Measurements from ENCODE around the gene HMGXB3. TPM values are rescaled to one million over a fixed set of nuclear protein-coding genes. Genes with fewer than 3 reads are reported as not detected.

HMGXB3 gene
- total and polyA plus RNA-seq, 5 donors from 2014 or later: 11.0 to 51.5 (median 12.7) TPM

GRCh38 chr5:149995385-149996204 is 4.9 kb upstream of the HMGXB3 start:
- Mint-ChIP-seq H3K4me1 (peaks cover 10 to 17% (median 15%) of the 10 kb centered on the region in 4 donors), H3K27ac (no peak overlapping the region), H3K36me3 (peaks cover 10% of the 10 kb centered on the region), H3K4me3 (no peak overlapping the region), H3K27me3 (no peaks in the 10 kb centered on the region), H3K9me3 (no peaks in the 10 kb centered on the region)
- Histone ChIP-seq H3K27me3 (ENCODE audit: control insufficient read depth, insufficient read depth, low read length) (no peaks in the 10 kb centered on the region), H3K27ac (ENCODE audit: insufficient read depth, low read length, poor library complexity, severe bottlenecking) (no peak overlapping the region), H3K9me3 (ENCODE audit: control insufficient read depth in 2 of 2, low read length in 2 of 2) (no peaks in the 10 kb centered on the region), H3K36me3 (ENCODE audit: control insufficient read depth, insufficient read depth, low read length) (no peaks in the 10 kb centered on the region), H3K4me3 (ENCODE audit: low read depth, low read length) (no peak overlapping the region), H3K4me1 (ENCODE audit: control insufficient read depth, insufficient read depth, low read length, poor library complexity, severe bottlenecking) (peaks cover 6% of the 10 kb centered on the region)
- ATAC-seq (ENCODE audit: low read depth in 2 of 2) (no peak), DNase-seq (no peak)

DNA sequence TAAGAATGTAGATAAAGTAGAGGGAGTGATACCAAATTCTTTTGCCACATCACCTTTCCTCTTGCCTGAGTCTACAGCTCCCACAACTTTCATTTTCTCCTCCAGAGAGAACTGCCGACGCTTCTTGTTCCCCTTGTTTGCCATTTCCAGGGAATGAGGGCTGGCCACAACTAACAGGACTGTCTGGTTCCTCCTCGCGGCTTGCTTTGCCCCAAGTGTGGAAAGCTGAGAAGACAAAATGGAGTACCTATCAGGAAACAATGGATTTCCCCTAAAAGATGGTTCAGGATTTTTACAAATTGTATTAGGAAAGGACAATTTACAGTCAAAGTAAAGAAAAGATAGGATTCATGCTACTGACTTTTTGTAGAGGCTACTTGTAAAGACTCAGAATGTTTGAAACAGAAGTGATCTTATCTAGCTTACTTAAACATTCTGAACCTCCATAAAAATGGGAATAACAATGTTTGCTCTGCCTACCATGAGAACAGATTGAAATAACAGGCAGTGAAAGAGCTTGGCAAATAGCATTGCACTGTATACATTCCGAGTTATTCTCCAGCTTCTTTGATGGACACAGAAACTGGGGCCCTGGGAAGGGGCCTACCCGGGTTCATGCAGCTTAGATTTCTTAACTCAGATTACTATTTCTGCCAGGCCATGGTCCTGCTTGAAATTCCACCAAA is 4.2 kb upstream of the HMGXB3 start:
- peaks cover 9 to 16% (median 15%) of the 10 kb centered on the region in 4 donors for H3K4me1 Mint-ChIP-seq
- H3K27me3 Mint-ChIP-seq: peaks cover under 1% of the 10 kb centered on the region
- H3K27me3 ChIP-seq (ENCODE audit: control insufficient read depth, insufficient read depth, low read length): no peaks in the 10 kb centered on the region
- no peaks in the 10 kb centered on the region for H3K9me3 Mint-ChIP-seq
- H3K36me3 ChIP-seq (ENCODE audit: control insufficient read depth, insufficient read depth, low read length): no peaks in the 10 kb centered on the region
- no peaks in the 10 kb centered on the region for H3K9me3 ChIP-seq (ENCODE audit: control insufficient read depth in 2 of 2, low read length in 2 of 2)
- H3K27ac Mint-ChIP-seq: no peak overlapping the region
- no peak overlapping the region for H3K4me3 ChIP-seq (ENCODE audit: low read depth, low read length)
- peaks cover 10% of the 10 kb centered on the region for H3K36me3 Mint-ChIP-seq
- DNase-seq (no peak), ATAC-seq (ENCODE audit: low read depth in 2 of 2) (no peak)
- H3K4me3 Mint-ChIP-seq: peak overlapping the region in 1 of 4 donors; percentile 17
- H3K27ac ChIP-seq (ENCODE audit: insufficient read depth, low read length, poor library complexity, severe bottlenecking): no peak overlapping the region
- H3K4me1 ChIP-seq (ENCODE audit: control insufficient read depth, insufficient read depth, low read length, poor library complexity, severe bottlenecking): peaks cover 9% of the 10 kb centered on the region

DNA sequence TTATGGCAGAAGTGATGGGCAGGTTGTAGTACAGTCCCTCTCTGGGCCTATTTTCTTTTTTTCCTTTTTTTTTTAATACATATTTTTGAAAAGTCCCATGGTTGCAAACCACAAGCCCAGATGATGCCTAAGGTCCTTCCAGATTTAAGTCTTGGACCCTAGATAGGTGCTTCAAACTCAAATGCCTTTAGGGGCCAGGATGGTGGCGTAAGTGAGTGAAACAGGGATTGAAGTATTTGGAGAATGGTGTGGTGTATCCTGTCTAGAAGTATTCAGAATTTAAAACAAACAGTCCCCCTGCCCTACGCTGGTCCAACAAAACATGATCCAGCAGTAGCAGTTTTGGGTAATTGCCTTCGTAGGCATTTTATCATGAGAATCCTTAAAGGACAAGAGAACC is 2.3 kb upstream of the HMGXB3 start:
- no peak for DNase-seq
- Histone ChIP-seq H3K9me3 (ENCODE audit: control insufficient read depth in 2 of 2, low read length in 2 of 2) (no peaks in the 10 kb centered on the region), H3K27ac (ENCODE audit: insufficient read depth, low read length, poor library complexity, severe bottlenecking) (no peak overlapping the region), H3K4me3 (ENCODE audit: low read depth, low read length) (no peak overlapping the region), H3K4me1 (ENCODE audit: control insufficient read depth, insufficient read depth, low read length, poor library complexity, severe bottlenecking) (peaks cover 28% of the 10 kb centered on the region), H3K27me3 (ENCODE audit: control insufficient read depth, insufficient read depth, low read length) (no peaks in the 10 kb centered on the region), H3K36me3 (ENCODE audit: control insufficient read depth, insufficient read depth, low read length) (no peaks in the 10 kb centered on the region)
- peaks cover 21 to 34% (median 27%) of the 10 kb centered on the region in 4 donors for H3K4me1 Mint-ChIP-seq
- peaks cover 4% of the 10 kb centered on the region for H3K27me3 Mint-ChIP-seq
- H3K4me3 Mint-ChIP-seq: peak overlapping the region in 1 of 4 donors; percentile 89
- peak overlapping the region in 1 of 3 donors; percentile 90 for H3K27ac Mint-ChIP-seq
- no peak for ATAC-seq (ENCODE audit: low read depth in 2 of 2)
- no peaks in the 10 kb centered on the region for H3K9me3 Mint-ChIP-seq
- peaks cover 10% of the 10 kb centered on the region for H3K36me3 Mint-ChIP-seq

DNA sequence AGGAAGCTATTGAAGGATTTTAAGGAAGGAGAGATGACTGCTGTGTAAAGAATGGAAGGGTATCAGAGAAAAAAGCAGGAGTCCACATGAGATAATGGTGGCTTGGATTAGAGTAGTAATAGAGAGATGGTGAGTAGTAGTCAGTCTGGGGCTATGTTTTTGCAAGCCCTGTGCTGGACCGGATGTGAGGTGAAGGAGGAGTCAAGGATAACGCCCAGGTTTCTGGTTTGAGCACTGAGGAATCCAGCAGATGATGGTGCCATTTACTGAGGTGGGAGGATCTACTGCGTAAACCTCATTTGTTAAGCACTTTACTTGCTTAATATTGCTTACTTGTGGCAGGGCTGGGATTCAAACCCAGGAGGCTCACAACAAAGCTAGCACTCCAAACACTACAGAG is 1.2 kb upstream of the HMGXB3 start:
- peaks cover 29% of the 10 kb centered on the region for H3K4me1 ChIP-seq (ENCODE audit: control insufficient read depth, insufficient read depth, low read length, poor library complexity, severe bottlenecking)
- no peaks in the 10 kb centered on the region for H3K9me3 ChIP-seq (ENCODE audit: control insufficient read depth in 2 of 2, low read length in 2 of 2)
- H3K27me3 ChIP-seq (ENCODE audit: control insufficient read depth, insufficient read depth, low read length): no peaks in the 10 kb centered on the region
- Mint-ChIP-seq H3K4me1 (peaks cover 21 to 41% (median 34%) of the 10 kb centered on the region in 4 donors), H3K36me3 (peaks cover 13% of the 10 kb centered on the region), H3K27ac (peak overlapping the region; percentile 87 to 91 (median 90)), H3K27me3 (peaks cover 4% of the 10 kb centered on the region), H3K4me3 (peak overlapping the region; percentile 88 to 96 (median 92)), H3K9me3 (no peaks in the 10 kb centered on the region)
- ATAC-seq (ENCODE audit: low read depth in 2 of 2) (no peak), DNase-seq (peak in 1 of 3 donors; percentile 3)
- peak overlapping the region; percentile 85 for H3K27ac ChIP-seq (ENCODE audit: insufficient read depth, low read length, poor library complexity, severe bottlenecking)
- peaks cover 2% of the 10 kb centered on the region for H3K36me3 ChIP-seq (ENCODE audit: control insufficient read depth, insufficient read depth, low read length)
- peak overlapping the region; percentile 14 for H3K4me3 ChIP-seq (ENCODE audit: low read depth, low read length)

- H3K4me3 Mint-ChIP-seq: peak overlapping the region; percentile 88 to 96 (median 92)
- H3K4me3 ChIP-seq (ENCODE audit: low read depth, low read length): peak overlapping the region; percentile 81
Observed at GRCh38 chr5:149999866-150000255, 678 bp upstream of the HMGXB3 start.

GRCh38 chr5:150000990-150001659 is 586 bp downstream of the HMGXB3 start:
- H3K36me3 ChIP-seq (ENCODE audit: control insufficient read depth, insufficient read depth, low read length): peaks cover 17% of the 10 kb centered on the region
- H3K27ac ChIP-seq (ENCODE audit: insufficient read depth, low read length, poor library complexity, severe bottlenecking): peak overlapping the region; percentile 85
- ATAC-seq (ENCODE audit: low read depth in 2 of 2): no peak
- H3K27me3 ChIP-seq (ENCODE audit: control insufficient read depth, insufficient read depth, low read length): no peaks in the 10 kb centered on the region
- H3K4me1 ChIP-seq (ENCODE audit: control insufficient read depth, insufficient read depth, low read length, poor library complexity, severe bottlenecking): peaks cover 29% of the 10 kb centered on the region
- Mint-ChIP-seq H3K4me1 (peaks cover 21 to 53% (median 41%) of the 10 kb centered on the region in 4 donors), H3K36me3 (peaks cover 19% of the 10 kb centered on the region), H3K27me3 (peaks cover 4% of the 10 kb centered on the region), H3K9me3 (no peaks in the 10 kb centered on the region), H3K27ac (peak overlapping the region; percentile 21 to 94 (median 90)), H3K4me3 (peak overlapping the region; percentile 89 to 96 (median 96))
- peak overlapping the region; percentile 97 for H3K4me3 ChIP-seq (ENCODE audit: low read depth, low read length)
- no peaks in the 10 kb centered on the region for H3K9me3 ChIP-seq (ENCODE audit: control insufficient read depth in 2 of 2, low read length in 2 of 2)
- peak in 2 of 3 donors; percentile 19 to 58 for DNase-seq

More at GRCh38 chr5:149999866-150000255, 678 bp upstream of the HMGXB3 start:
- Histone ChIP-seq H3K36me3 (ENCODE audit: control insufficient read depth, insufficient read depth, low read length) (peaks cover 7% of the 10 kb centered on the region), H3K4me1 (ENCODE audit: control insufficient read depth, insufficient read depth, low read length, poor library complexity, severe bottlenecking) (peaks cover 29% of the 10 kb centered on the region), H3K9me3 (ENCODE audit: control insufficient read depth in 2 of 2, low read length in 2 of 2) (no peaks in the 10 kb centered on the region), H3K27me3 (ENCODE audit: control insufficient read depth, insufficient read depth, low read length) (no peaks in the 10 kb centered on the region), H3K27ac (ENCODE audit: insufficient read depth, low read length, poor library complexity, severe bottlenecking) (peak overlapping the region; percentile 85)
- DNase-seq (no peak), ATAC-seq (ENCODE audit: low read depth in 2 of 2) (no peak)
- Mint-ChIP-seq H3K36me3 (peaks cover 18% of the 10 kb centered on the region), H3K9me3 (no peaks in the 10 kb centered on the region), H3K4me1 (peaks cover 21 to 46% (median 38%) of the 10 kb centered on the region in 4 donors), H3K27me3 (peaks cover 4% of the 10 kb centered on the region), H3K27ac (peak overlapping the region; percentile 90 to 96 (median 91))

DNA sequence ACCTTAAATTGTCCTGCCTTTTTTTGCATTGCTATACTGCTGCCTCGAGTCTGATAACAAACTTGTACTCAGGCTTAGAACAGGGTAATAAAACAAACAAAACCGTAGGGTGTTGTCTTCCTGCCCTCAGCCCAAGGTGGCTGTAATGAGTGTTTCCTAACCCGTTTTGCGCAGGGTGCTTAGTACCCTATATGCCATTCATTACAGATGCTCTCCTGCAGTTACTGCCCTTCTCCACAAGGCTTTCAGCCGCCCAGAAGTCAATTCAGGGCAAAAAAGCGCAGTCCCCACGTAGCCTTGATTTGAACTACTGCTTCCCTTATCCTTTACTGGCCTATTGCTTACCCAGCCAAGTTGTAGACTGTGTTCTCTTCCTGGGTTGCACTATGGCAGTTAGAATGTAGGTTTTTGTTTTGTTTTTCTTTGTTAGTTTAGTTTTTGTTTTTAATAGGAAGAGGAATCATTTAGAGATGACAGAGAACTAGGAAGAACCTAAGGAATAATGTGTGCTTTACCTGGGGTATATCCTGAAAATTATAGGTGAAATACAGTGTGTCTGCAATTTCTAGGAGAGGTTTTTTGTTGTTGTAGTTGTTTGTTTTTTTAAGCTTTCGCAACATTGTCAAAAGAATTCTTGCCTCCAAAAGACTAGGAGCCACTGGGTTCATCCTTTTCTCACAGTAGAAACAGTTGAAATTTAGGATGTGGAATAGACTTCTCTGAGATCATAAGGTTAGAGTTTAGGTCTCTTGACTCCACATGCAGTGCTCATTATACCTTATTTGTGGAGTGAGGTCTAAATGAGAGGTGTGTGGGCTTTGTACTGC is 1.3 kb downstream of the HMGXB3 start:
- Mint-ChIP-seq H3K9me3 (no peaks in the 10 kb centered on the region), H3K4me1 (peaks cover 23 to 55% (median 45%) of the 10 kb centered on the region in 4 donors)
- peak; percentile 48 to 92 (median 70) for DNase-seq

More for the DNA sequence above, 1.3 kb downstream of the HMGXB3 start:
- H3K4me3 Mint-ChIP-seq: peak overlapping the region; percentile 89 to 96 (median 96)
- H3K4me3 ChIP-seq (ENCODE audit: low read depth, low read length): peak overlapping the region; percentile 97
- peak; percentile 76 to 77 for ATAC-seq (ENCODE audit: low read depth in 2 of 2)
- H3K27ac ChIP-seq (ENCODE audit: insufficient read depth, low read length, poor library complexity, severe bottlenecking): peak overlapping the region; percentile 85
- peaks cover 29% of the 10 kb centered on the region for H3K4me1 ChIP-seq (ENCODE audit: control insufficient read depth, insufficient read depth, low read length, poor library complexity, severe bottlenecking)
- peak overlapping the region; percentile 21 to 94 (median 90) for H3K27ac Mint-ChIP-seq
- no peaks in the 10 kb centered on the region for H3K27me3 ChIP-seq (ENCODE audit: control insufficient read depth, insufficient read depth, low read length)
- H3K9me3 ChIP-seq (ENCODE audit: control insufficient read depth in 2 of 2, low read length in 2 of 2): no peaks in the 10 kb centered on the region
- H3K36me3 ChIP-seq (ENCODE audit: control insufficient read depth, insufficient read depth, low read length): peaks cover 24% of the 10 kb centered on the region
- H3K36me3 Mint-ChIP-seq: peaks cover 17% of the 10 kb centered on the region
- peaks cover 4% of the 10 kb centered on the region for H3K27me3 Mint-ChIP-seq

Data from CD4-positive, CD25-positive, alpha-beta regulatory T cell (primary cell).